Central memory CD8-positive, alpha-beta T cell (primary cell): ENCODE results near the gene NFKBIB.

ENCODE experiments used
- ATAC-seq: fragments of 150-1000 bp; cut with Tn5 transposase; replicated peaks from 2 replicates; pipeline ENCODE4 v1.10.0; 2022; ENCODE audit warnings: mild to moderate bottlenecking, moderate FRiP score, moderate number of reproducible peaks; ENCODE audit not compliant: poor library complexity, severe bottlenecking; ENCODE audit errors: extremely low read depth
- DNase-seq, 2 donors: peaks; one replicate each; pipeline ENCODE4 v3.0.0; 2021; ENCODE audit warnings: low spot score in 2 of 2
- H3K27ac Mint-ChIP-seq: one replicate; pipeline ENCODE4 v1.8.0; 2022; ENCODE audit warnings: low read depth, mild to moderate bottlenecking, moderate library complexity, mixed read lengths
- H3K27me3 Mint-ChIP-seq: one replicate; pipeline ENCODE4 v1.8.0; 2022; ENCODE audit warnings: mixed read lengths
- H3K36me3 Mint-ChIP-seq: one replicate; pipeline ENCODE4 v1.8.0; 2022; ENCODE audit warnings: mild to moderate bottlenecking, moderate library complexity, mixed read lengths; ENCODE audit not compliant: insufficient read depth
- H3K4me1 Mint-ChIP-seq: one replicate; pipeline ENCODE4 v1.8.0; 2022; ENCODE audit warnings: mixed read lengths
- H3K4me3 Mint-ChIP-seq: one replicate; pipeline ENCODE4 v1.8.0; 2022; ENCODE audit warnings: mild to moderate bottlenecking, moderate library complexity, mixed read lengths
- H3K9me3 Mint-ChIP-seq: one replicate; pipeline ENCODE4 v1.8.0; 2022; ENCODE audit warnings: mixed read lengths

The NFKBIB gene

DNA sequence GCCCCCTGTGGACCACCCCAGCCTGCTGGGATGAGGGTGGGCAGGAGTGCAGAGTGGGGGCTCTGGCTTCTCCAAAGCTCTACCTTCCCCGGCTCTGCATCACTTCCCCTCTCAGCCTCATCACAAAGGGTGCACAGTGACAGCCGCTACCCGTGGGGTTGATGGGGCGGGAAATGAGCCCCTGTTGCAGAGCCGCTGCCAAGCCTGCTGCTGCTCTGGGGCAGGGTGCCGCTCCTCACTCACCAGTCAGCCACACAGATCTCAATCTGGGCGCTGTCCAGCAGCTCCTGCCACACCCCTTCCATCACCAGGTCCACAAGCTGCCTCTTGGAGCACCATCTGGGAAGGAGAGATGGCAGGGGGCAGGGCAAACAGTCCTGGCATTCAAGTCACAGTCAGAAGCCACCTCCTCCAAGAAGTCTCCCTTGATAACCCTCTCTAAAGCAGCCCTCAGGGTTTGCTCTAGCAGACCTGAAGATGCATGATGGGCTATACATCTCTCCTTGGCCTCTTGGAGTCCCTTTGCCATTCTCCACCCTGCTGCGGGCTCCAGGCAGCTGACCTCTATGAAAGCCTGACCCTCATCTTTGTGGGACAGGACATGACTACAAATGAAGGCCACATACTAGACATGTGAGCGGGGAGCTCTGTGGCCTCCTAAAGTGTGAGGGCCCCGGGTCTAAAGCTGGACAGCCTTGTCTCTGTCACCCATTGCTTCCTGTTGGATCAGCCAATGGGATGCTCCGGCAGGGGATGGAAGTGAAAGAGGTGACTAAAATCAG, 46.7 kb downstream of the NFKBIB start:
- Mint-ChIP-seq H3K4me1 (peaks cover 11% of the 10 kb centered on the region), H3K27ac (no peak overlapping the region), H3K9me3 (no peaks in the 10 kb centered on the region), H3K27me3 (no peaks in the 10 kb centered on the region), H3K36me3 (peaks cover 1% of the 10 kb centered on the region), H3K4me3 (no peak overlapping the region)
- ATAC-seq = no peak
- no peak for DNase-seq

GRCh38 chr19:38949580-38950367, 50.0 kb downstream of the NFKBIB start:
- DNase-seq = peak; percentile 47 to 51
- Mint-ChIP-seq H3K27ac (no peak overlapping the region), H3K27me3 (peaks cover 24% of the 10 kb centered on the region)

GRCh38 chr19:38951187-38951586, 51.4 kb downstream of the NFKBIB start:
- H3K27me3 Mint-ChIP-seq = peaks cover 24% of the 10 kb centered on the region
- H3K9me3 Mint-ChIP-seq = no peaks in the 10 kb centered on the region
- ATAC-seq (no peak), DNase-seq (no peak)
- no peak overlapping the region for H3K4me3 Mint-ChIP-seq
- peaks cover 2% of the 10 kb centered on the region for H3K36me3 Mint-ChIP-seq
- H3K4me1 Mint-ChIP-seq = peaks cover 13% of the 10 kb centered on the region
- no peak overlapping the region for H3K27ac Mint-ChIP-seq

More at GRCh38 chr19:38949580-38950367, 50.0 kb downstream of the NFKBIB start:
- peaks cover 2% of the 10 kb centered on the region for H3K36me3 Mint-ChIP-seq
- peaks cover 13% of the 10 kb centered on the region for H3K4me1 Mint-ChIP-seq
- H3K9me3 Mint-ChIP-seq = no peaks in the 10 kb centered on the region
- peak overlapping the region; percentile 63 for H3K4me3 Mint-ChIP-seq
- peak; percentile 81 for ATAC-seq

DNA sequence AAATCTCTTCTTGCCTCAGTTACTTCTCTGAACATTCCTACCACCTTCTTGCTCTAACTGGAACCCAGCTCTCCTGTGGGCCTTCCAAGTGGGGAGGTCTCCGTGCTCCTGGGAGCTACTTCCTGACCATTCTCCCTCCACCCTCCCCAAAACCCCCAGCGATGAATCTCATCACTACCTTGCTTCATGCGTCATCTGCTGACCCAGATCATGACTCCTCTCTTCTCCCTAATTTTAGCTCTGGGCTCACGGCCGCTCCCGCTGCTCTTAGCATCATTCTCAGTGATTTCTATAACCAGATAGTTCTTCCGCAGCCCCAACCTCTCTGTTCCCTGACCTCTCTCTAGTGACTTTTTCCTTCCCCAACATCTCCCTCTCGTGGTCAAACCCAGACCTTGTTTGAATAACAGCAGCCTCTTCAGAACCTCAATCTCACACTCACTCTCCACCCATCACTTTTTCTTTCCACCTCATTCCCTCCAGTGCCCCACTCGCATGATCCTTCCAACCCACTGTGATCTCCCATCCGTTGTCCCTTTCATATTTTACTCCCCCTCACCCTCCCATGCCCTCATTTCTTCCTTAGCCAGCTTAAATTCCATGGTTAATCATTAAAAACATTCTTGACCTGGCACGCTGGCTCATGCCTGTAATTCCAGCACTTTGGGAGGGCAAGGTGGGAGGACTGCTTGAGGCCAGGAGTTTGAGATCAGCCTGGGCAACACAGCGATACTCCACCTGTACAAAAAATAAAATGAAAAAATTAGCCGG, 52.8 kb downstream of the NFKBIB start:
- Mint-ChIP-seq H3K27me3 (peaks cover 24% of the 10 kb centered on the region), H3K4me1 (peaks cover 13% of the 10 kb centered on the region), H3K36me3 (peaks cover 2% of the 10 kb centered on the region), H3K9me3 (no peaks in the 10 kb centered on the region), H3K27ac (no peak overlapping the region), H3K4me3 (no peak overlapping the region)
- no peak for DNase-seq
- ATAC-seq = no peak

GRCh38 chr19:38953677-38954076, 53.9 kb downstream of the NFKBIB start:
- Mint-ChIP-seq H3K4me3 (no peak overlapping the region), H3K27me3 (peaks cover 24% of the 10 kb centered on the region), H3K27ac (no peak overlapping the region), H3K4me1 (peaks cover 13% of the 10 kb centered on the region), H3K9me3 (no peaks in the 10 kb centered on the region), H3K36me3 (peaks cover 2% of the 10 kb centered on the region)
- no peak for ATAC-seq
- no peak for DNase-seq

- DNase-seq (no peak), ATAC-seq (no peak)
- Mint-ChIP-seq H3K4me3 (no peak overlapping the region), H3K27me3 (peaks cover 24% of the 10 kb centered on the region), H3K27ac (no peak overlapping the region), H3K4me1 (peaks cover 6% of the 10 kb centered on the region), H3K9me3 (no peaks in the 10 kb centered on the region), H3K36me3 (peaks cover 2% of the 10 kb centered on the region)
Observed at GRCh38 chr19:38956264-38956663, 56.5 kb downstream of the NFKBIB start.

GRCh38 chr19:38958301-38958700, 58.5 kb downstream of the NFKBIB start:
- Mint-ChIP-seq H3K4me3 (no peak overlapping the region), H3K27ac (no peak overlapping the region)
- DNase-seq = no peak

More at GRCh38 chr19:38958301-38958700, 58.5 kb downstream of the NFKBIB start:
- no peaks in the 10 kb centered on the region for H3K9me3 Mint-ChIP-seq
- peaks cover 10% of the 10 kb centered on the region for H3K27me3 Mint-ChIP-seq
- H3K36me3 Mint-ChIP-seq = peaks cover 2% of the 10 kb centered on the region
- H3K4me1 Mint-ChIP-seq = peaks cover 8% of the 10 kb centered on the region
- ATAC-seq = no peak
